ENCODE data around the gene CPZ. TPM values are rescaled to one million over a fixed set of nuclear protein-coding genes. Genes with fewer than 3 reads are reported as not detected.

Gene CPZ
- total RNA-seq, 1 donor from 2014 or later: 0.86 TPM

DNA sequence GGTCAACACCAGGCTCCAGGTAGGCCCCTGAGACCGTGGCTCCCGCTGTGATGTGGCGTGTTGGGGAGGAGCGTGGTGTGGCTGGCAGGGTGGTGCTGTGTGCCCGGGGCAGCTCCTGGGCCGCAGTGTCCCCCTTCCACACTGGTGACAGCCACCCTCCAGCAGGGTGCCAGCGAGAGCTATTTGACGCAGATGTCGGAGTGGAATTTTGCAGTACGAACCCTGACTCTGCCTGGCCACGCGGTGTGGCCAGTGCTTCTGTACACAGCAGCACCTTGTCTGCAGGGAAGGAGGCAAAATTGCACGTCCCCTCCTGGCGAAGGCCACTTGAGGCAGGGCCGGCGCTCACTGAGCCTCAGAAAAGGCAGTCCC lies 53.2 kb downstream of the CPZ start:
- H3K4me3 ChIP-seq (ENCODE audit: low read depth, low read length): no peak overlapping the region
- no peak for DNase-seq (ENCODE audit: low read depth)
- TF ChIP-seq, protein P1, sequence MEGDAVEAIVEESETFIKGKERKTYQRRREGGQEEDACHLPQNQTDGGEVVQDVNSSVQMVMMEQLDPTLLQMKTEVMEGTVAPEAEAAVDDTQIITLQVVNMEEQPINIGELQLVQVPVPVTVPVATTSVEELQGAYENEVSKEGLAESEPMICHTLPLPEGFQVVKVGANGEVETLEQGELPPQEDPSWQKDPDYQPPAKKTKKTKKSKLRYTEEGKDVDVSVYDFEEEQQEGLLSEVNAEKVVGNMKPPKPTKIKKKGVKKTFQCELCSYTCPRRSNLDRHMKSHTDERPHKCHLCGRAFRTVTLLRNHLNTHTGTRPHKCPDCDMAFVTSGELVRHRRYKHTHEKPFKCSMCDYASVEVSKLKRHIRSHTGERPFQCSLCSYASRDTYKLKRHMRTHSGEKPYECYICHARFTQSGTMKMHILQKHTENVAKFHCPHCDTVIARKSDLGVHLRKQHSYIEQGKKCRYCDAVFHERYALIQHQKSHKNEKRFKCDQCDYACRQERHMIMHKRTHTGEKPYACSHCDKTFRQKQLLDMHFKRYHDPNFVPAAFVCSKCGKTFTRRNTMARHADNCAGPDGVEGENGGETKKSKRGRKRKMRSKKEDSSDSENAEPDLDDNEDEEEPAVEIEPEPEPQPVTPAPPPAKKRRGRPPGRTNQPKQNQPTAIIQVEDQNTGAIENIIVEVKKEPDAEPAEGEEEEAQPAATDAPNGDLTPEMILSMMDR (conservative IDR thresholded peaks at IDR 0.05; ENCODE audit: low read depth, low read length): no peak

DNA sequence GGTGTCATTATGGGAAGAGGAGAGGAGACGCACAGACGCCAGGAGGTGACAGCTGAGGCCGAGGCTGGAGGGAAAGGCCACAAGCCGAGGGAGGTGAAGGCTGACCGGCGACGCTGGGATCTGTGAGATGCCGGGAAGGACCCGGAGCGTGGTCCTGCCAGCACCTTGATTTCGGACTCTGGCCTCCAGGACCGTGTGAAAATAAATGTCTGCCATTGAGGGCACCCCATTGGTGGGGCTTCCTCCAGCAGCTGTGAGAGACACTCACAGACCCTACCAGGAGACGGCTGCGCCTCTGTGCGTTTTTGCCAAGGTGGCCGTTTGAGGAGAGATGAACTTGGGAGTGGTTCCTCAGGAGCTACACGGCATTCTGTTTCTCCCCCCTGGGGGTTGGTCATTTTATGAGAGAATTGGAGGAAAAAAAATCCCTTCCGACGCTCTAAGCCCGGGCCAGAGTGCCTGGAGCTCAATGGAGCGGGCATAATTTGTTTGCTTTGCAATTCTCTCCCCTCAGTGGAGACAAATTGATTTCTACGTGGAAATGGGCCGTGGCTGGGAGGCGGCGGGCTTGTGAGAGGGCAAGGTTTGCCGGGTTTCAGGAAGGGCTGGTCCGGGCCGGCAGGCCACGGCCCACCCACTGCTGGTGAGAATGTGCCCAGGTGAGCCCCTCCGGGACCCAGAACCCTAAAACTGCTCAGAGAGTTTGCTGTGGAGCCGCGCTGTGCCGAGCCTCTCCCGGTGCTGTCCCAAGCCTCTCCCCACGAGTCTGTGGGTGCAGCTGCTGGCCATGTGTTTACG lies 53.9 kb downstream of the CPZ start:
- TF ChIP-seq, protein P1 (conservative IDR thresholded peaks at IDR 0.05; ENCODE audit: low read depth, low read length): no peak
- no peak overlapping the region for H3K4me3 ChIP-seq (ENCODE audit: low read depth, low read length)
- DNase-seq (ENCODE audit: low read depth): no peak

DNA sequence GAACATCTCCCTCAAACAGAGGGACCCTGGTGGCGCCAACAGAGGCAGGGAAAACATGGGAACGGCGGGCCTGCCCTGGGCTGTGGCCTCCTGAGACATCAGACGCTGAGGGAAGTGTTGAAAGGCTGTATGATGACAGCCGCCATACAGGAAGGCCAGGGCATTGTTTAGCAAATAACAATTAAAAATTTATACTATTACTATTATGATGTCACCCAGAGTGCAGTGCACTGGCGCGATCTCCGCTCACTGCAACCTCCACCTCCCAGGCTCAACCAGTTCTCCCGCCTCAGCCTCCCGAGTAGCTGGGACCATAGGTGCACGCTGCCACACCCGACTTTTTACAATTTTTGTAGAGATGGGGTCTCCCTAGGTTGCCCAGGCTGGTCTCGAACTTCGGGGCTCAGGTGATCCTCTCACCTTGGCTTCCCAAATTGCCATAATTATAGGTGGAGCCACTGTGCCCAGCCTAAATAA lies 54.6 kb downstream of the CPZ start:
- TF ChIP-seq, protein P1 (conservative IDR thresholded peaks at IDR 0.05; ENCODE audit: low read depth, low read length): no peak
- no peak for DNase-seq (ENCODE audit: low read depth)

DNA sequence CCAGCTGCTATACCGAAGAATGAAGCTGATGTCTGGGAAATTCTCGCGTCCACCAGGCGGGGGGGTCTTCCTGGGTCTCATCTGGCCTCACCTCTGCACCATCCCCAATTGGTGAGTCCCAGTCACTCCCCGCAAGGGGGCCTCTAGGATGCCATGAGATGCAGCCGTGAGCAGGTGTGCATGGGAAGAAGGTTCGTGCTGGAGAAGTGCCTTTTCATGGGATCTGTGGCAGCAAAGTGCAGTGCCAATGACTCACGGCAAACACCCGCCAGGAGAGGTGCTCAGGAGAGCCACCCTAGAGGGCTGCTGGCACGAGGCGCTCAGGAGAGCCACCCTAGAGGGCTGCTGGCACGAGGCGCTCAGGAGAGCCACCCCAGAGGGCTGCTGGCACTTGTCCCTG lies 55.1 kb downstream of the CPZ start:
- TF ChIP-seq, protein P1 (conservative IDR thresholded peaks at IDR 0.05; ENCODE audit: low read depth, low read length): no peak
- DNase-seq (ENCODE audit: low read depth): no peak
- H3K4me3 ChIP-seq (ENCODE audit: low read depth, low read length): no peak overlapping the region

More for the DNA sequence above, 54.6 kb downstream of the CPZ start:
- H3K4me3 ChIP-seq (ENCODE audit: low read depth, low read length): no peak overlapping the region

DNA sequence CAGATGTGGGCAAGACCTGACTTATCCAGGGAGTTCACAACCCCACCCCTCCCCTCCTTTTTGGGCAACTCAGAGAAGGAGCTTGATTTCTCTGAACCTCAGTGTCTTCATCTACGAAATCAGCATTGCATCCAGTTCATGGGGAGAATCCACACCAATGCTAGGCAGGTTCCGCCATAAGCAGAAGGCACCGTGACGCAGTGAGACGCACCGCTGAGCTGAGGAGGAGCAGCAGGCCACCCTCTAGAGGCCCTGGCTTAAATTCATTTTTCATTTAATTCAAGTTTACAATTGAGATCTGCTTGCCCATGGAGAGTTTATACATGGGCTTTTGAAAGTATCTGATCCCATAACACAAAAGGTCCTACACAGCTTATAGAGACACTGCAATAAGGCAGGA lies 55.7 kb downstream of the CPZ start:
- H3K4me3 ChIP-seq (ENCODE audit: low read depth, low read length): no peak overlapping the region
- TF ChIP-seq, protein P1 (conservative IDR thresholded peaks at IDR 0.05; ENCODE audit: low read depth, low read length): no peak
- no peak for DNase-seq (ENCODE audit: low read depth)

DNA sequence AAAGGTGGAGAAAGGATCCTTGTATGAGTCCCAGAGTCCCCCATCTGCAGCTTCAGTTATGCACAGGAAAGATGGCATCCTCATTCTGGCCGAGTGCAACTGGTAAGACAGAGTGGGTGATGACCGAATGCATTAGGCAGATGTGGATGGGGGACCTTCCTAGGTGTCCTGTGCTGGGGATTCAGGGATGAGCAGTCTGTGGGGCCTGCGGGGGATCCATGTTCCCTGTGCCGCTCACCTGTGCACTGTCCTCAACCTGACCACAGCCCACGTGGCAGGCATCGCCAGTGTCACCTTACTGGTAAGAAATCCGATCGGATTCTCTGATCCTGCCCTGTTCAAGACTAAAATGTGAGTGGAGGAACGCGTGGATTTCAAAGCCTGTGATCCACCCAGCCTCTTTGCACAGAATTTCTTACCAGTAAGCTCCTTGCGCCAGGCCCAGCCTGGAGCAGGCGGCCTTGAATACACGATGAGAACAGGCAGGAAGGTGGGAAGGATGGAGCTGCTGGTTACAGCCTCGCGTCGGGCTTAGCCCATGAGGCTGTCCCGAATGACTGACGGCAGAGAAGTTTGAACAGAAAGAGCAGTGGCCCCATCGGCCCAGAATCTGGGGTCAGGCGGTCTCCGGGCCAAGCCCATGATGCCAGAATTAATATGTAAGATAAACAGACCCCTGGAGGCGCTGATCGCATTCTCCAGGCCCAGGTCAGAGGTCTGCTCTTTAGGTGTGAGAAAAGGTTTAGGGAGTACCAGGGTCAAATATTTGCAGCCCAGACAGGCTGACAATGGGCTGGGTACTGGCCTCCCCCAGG lies 56.5 kb downstream of the CPZ start:
- no peak overlapping the region for H3K4me3 ChIP-seq (ENCODE audit: low read depth, low read length)
- TF ChIP-seq, protein P1 (conservative IDR thresholded peaks at IDR 0.05; ENCODE audit: low read depth, low read length): no peak
- DNase-seq (ENCODE audit: low read depth): no peak
